Vein endothelial cell (primary cell): ENCODE results near the gene ZNF804B. TPM values are rescaled to one million over a fixed set of nuclear protein-coding genes. Genes with fewer than 3 reads are reported as not detected.

Experiments used
- small RNA-seq: library from RNA; depleted of rRNA; stranded (forward); fragments of <200 nt; gene quantifications from one replicate; pipeline ENCODE3, GENCODE V24; 2012
- total RNA-seq: library from RNA; depleted of rRNA; stranded (reverse); fragments of >200 nt; gene quantifications from 2 replicates; pipeline ENCODE4 v1.2.3, GENCODE V29; 2012

ZNF804B gene
- not detected in 2 replicates for total RNA-seq

GRCh38 chr7:88759230-88760135, at the start of gene ZNF804B:
Gene ZNF804B (plus strand): TSS chr7:88759700. CDS start chr7:88759977, 277 bp downstream.

GRCh38 chr7:88795553-88795952, 36.1 kb downstream of the ZNF804B start, which contains the start of gene TEX47:
Gene TEX47 (minus strand): TSS chr7:88795737. CDS start chr7:88794942, 795 bp downstream.

Small RNAs within 50 kb of the gene (small RNA-seq; reads per million reads assigned to genes)
- gene AC002127.1: not detected

Other genes with a start within 250 kb of the ZNF804B start
- not detected in 2 replicates for gene TEX47, start 36.0 kb downstream of the ZNF804B start, total RNA-seq